Spleen (tissue), 11 donors: Measurements from ENCODE around the gene GNGT2. TPM values are rescaled to one million over a fixed set of nuclear protein-coding genes. Genes with fewer than 3 reads are reported as not detected.

Experiments
- DNase-seq: peaks from one replicate; pipeline ENCODE4 v3.0.0-alpha.2; 2020
- H3K27ac ChIP-seq, 8 donors: fragments of 200-600 bp; sonication (generic) in 7 of 8; 1 replicate in 4 of 8; 2 replicates in 4 of 8; pipeline versions ENCODE4 v1.5.0 to v1.8.0; 2016 to 2021; ENCODE audit warnings: inconsistent platforms in 4 of 8, mild to moderate bottlenecking in 4 of 8, moderate library complexity in 1 of 8
- H3K27me3 ChIP-seq, 7 donors: fragments of 200-600 bp; sonication (generic) in 6 of 7; replicated peaks in 1 of 7; 1 replicate in 4 of 7; 2 replicates in 3 of 7; pipeline versions ENCODE4 v1.5.0 to v1.8.0; 2016 to 2021; ENCODE audit warnings: inconsistent platforms in 3 of 7, mild to moderate bottlenecking in 1 of 7
- H3K36me3 ChIP-seq, 6 donors: fragments of 200-600 bp; sonication (generic) in 5 of 6; 1 replicate in 4 of 6; 2 replicates in 2 of 6; pipeline versions ENCODE4 v1.5.0 to v1.8.0; 2016 to 2021; ENCODE audit warnings: inconsistent platforms in 2 of 6
- H3K4me1 ChIP-seq, 6 donors: fragments of 200-600 bp; sonication (generic) in 5 of 6; 1 replicate in 3 of 6; 2 replicates in 3 of 6; pipeline versions ENCODE4 v1.5.0 to v1.8.0; 2016 to 2021; ENCODE audit warnings: inconsistent platforms in 3 of 6
- H3K4me3 ChIP-seq, 8 donors: fragments of 200-600 bp; sonication (generic) in 7 of 8; 1 replicate in 4 of 8; 2 replicates in 4 of 8; pipeline versions ENCODE4 v1.5.0 to v1.8.0; 2016 to 2021; ENCODE audit warnings: inconsistent platforms in 4 of 8, mild to moderate bottlenecking in 4 of 8, moderate library complexity in 2 of 8
- H3K9me3 ChIP-seq, 8 donors: fragments of 200-600 bp; sonication (generic) in 7 of 8; 1 replicate in 4 of 8; 2 replicates in 4 of 8; pipeline versions ENCODE4 v1.5.0 to v1.8.0; 2016 to 2021; ENCODE audit warnings: inconsistent platforms in 4 of 8
- POLR2A ChIP-seq, 3 donors: fragments of 450-650 bp; IDR thresholded peaks; one replicate each; pipeline ENCODE4 v1.5.1; 2017; ENCODE audit warnings: antibody characterized with exemption in 3 of 3, mild to moderate bottlenecking in 1 of 3
- POLR2AphosphoS5 ChIP-seq, 3 donors: sonication (generic); formaldehyde crosslinking; IDR thresholded peaks; one replicate each; pipeline ENCODE4 v1.5.1; 2017; ENCODE audit warnings: antibody characterized with exemption in 3 of 3
- WGBS, 5 donors: extraction: QIAGEN DNeasy Blood & Tissue Kit in 3 of 5; methylation state at CpG; one replicate each; pipeline versions ENCODE4 v1.1.5 to v1.1.7; 2013 to 2018; 5-methylcytosine and 5-hydroxymethylcytosine counted together
- intact Hi-C: fragments of 100-400 bp; cut with DNase I; formaldehyde crosslinking; loops from one replicate; pipeline ENCODE4 v1.15.0; 2023; ENCODE audit warnings: low total_unique reads
- polyA plus RNA-seq, 3 donors: library from polyadenylated mRNA; stranded (reverse); fragments of 200-250 nt; gene quantifications; one replicate each; pipeline ENCODE4 v1.2.1, GENCODE V29; 2013
- total RNA-seq, 7 donors: library from RNA; depleted of rRNA in 3 of 7; stranded (reverse); fragments of >200 nt in 3 of 7; fragmentation: NEBNext Ultra II Directional in 4 of 7; extraction: Animal tissue kit (Norgen Biotek cat#: 25700) in 4 of 7; gene quantifications; one replicate each; pipeline versions ENCODE4 v1.1.0 to v1.2.1, GENCODE V29; 2016 to 2021
- TF ChIP-seq, protein P1 (sequence below), 11 experiments: fragments of 200-600 bp in 7 of 11; fragments of 450-650 bp in 4 of 11; sonication (generic) in 4 of 11; IDR thresholded peaks in 8 of 11; conservative IDR thresholded peaks in 3 of 11; 1 replicate in 7 of 11; 2 replicates in 4 of 11; pipeline versions ENCODE4 v1.4.0 to v1.8.0; 2016 to 2021; ENCODE audit warnings: antibody characterized with exemption in 11 of 11, inconsistent platforms in 4 of 11, mild to moderate bottlenecking in 1 of 11
- donor health status: healthy with polysubstance abuse.
- donor health status: DM: no; HTN: no; CAD: no; lungs with moderate emphysema.
- donor health status: DM: no; HTN: no; CAD: no.
- donor health status: Bipolar disorder and iron deficiency.
- donor health status: healthy.
- donor health status: DM: no; HTN: no; CAD: no.
- donor health status: DM: yes; HTN: yes; CAD: no.

The GNGT2 gene
- total and polyA plus RNA-seq, 10 donors = 17.2 to 42.9 (median 22.6) TPM

- no peaks in the 10 kb centered on the region for H3K9me3 ChIP-seq
- H3K27me3 ChIP-seq = no peaks in the 10 kb centered on the region
- no peak for TF ChIP-seq POLR2AphosphoS5 (IDR thresholded peaks at IDR 0.05)
- TF ChIP-seq, protein P1, sequence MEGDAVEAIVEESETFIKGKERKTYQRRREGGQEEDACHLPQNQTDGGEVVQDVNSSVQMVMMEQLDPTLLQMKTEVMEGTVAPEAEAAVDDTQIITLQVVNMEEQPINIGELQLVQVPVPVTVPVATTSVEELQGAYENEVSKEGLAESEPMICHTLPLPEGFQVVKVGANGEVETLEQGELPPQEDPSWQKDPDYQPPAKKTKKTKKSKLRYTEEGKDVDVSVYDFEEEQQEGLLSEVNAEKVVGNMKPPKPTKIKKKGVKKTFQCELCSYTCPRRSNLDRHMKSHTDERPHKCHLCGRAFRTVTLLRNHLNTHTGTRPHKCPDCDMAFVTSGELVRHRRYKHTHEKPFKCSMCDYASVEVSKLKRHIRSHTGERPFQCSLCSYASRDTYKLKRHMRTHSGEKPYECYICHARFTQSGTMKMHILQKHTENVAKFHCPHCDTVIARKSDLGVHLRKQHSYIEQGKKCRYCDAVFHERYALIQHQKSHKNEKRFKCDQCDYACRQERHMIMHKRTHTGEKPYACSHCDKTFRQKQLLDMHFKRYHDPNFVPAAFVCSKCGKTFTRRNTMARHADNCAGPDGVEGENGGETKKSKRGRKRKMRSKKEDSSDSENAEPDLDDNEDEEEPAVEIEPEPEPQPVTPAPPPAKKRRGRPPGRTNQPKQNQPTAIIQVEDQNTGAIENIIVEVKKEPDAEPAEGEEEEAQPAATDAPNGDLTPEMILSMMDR (IDR thresholded peaks at IDR 0.05 in 8 of 11, conservative IDR thresholded peaks at IDR 0.05 in 3 of 11) = no peak
- TF ChIP-seq POLR2A (IDR thresholded peaks at IDR 0.05) = no peak
- H3K4me1 ChIP-seq = peaks cover 71 to 100% (median 99%) of the 10 kb centered on the region in 6 donors
- H3K27ac ChIP-seq = peak overlapping the region; percentile 42 to 94 (median 87)
- peak overlapping the region; percentile 18 to 88 (median 76) for H3K4me3 ChIP-seq
- intact Hi-C loops = no loop called here
- DNase-seq = no peak
- WGBS, 5 donors = 33 to 57% (median 48%) methylated on average over 4 to 5 of the region's 5 CpGs
- H3K36me3 ChIP-seq = peaks cover 0 to 43% (median 0%) of the 10 kb centered on the region in 6 donors
Observed at GRCh38 chr17:49213399-49213798, 3.0 kb upstream of the GNGT2 start.

GRCh38 chr17:49209061-49209571 is 1.3 kb downstream of the GNGT2 start:
- H3K4me3 ChIP-seq = peak overlapping the region in 5 of 8 donors; percentile 63 to 88 (median 77)

GRCh38 chr17:49204516-49204915 is 5.9 kb downstream of the GNGT2 start:
- H3K36me3 ChIP-seq = peaks cover 0 to 10% (median 0%) of the 10 kb centered on the region in 6 donors
- TF ChIP-seq POLR2A (IDR thresholded peaks at IDR 0.05) = no peak
- peak; percentile 6 for DNase-seq
- no peak overlapping the region for H3K4me3 ChIP-seq
- WGBS, 5 donors = 90 to 100% (median 96%) methylated on average over 2 of the region's 2 CpGs
- intact Hi-C loops = no loop called here
- no peak overlapping the region for H3K27ac ChIP-seq
- H3K9me3 ChIP-seq = no peaks in the 10 kb centered on the region
- peaks cover 9 to 37% (median 19%) of the 10 kb centered on the region in 6 donors for H3K4me1 ChIP-seq
- no peaks in the 10 kb centered on the region for H3K27me3 ChIP-seq

More at GRCh38 chr17:49209061-49209571, 1.3 kb downstream of the GNGT2 start:
- TF ChIP-seq POLR2A (IDR thresholded peaks at IDR 0.05) = no peak
- TF ChIP-seq, protein P1 (IDR thresholded peaks at IDR 0.05 in 8 of 11, conservative IDR thresholded peaks at IDR 0.05 in 3 of 11) = no peak
- no peak for TF ChIP-seq POLR2AphosphoS5 (IDR thresholded peaks at IDR 0.05)
- 71 to 78% (median 75%) methylated on average over 10 of the region's 10 CpGs for WGBS, 5 donors
- H3K9me3 ChIP-seq = no peaks in the 10 kb centered on the region
- DNase-seq = no peak
- intact Hi-C loops = no loop called here
- peak overlapping the region in 7 of 8 donors; percentile 80 to 94 (median 88) for H3K27ac ChIP-seq
- H3K36me3 ChIP-seq = peaks cover 0 to 22% (median 0%) of the 10 kb centered on the region in 6 donors
- peaks cover 29 to 73% (median 64%) of the 10 kb centered on the region in 6 donors for H3K4me1 ChIP-seq
- H3K27me3 ChIP-seq = no peaks in the 10 kb centered on the region

DNA sequence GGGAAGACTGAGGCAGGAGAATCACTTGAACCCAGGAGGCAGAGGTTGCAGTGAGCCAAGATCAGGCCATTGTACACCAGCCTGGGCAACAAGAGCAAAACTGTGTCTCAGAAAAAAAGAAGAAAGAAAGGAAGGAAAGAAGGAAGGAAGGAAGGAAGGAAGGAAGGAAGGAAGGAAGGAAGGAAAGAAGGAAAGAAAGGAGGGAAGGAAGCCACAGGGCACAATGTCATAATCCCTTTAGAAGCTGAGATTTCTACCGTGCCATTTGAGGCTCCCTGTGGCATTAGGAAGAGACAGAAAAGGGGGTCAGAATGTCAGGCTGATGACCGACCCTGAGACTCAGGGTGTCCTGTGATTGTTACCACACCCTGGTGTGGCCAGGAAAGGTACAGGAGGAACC is 6.6 kb downstream of the GNGT2 start:
- TF ChIP-seq, protein P1 (IDR thresholded peaks at IDR 0.05 in 8 of 11, conservative IDR thresholded peaks at IDR 0.05 in 3 of 11) = no peak
- no peak for TF ChIP-seq POLR2AphosphoS5 (IDR thresholded peaks at IDR 0.05)
- no peak for TF ChIP-seq POLR2A (IDR thresholded peaks at IDR 0.05)
- no peak for DNase-seq
- intact Hi-C loops = no loop called here
- Histone ChIP-seq H3K27me3 (no peaks in the 10 kb centered on the region), H3K27ac (no peak overlapping the region), H3K9me3 (no peaks in the 10 kb centered on the region), H3K4me3 (no peak overlapping the region), H3K36me3 (peaks cover 0 to 10% (median 0%) of the 10 kb centered on the region in 6 donors), H3K4me1 (peaks cover 2 to 30% (median 11%) of the 10 kb centered on the region in 6 donors)
- WGBS, 5 donors = 56 to 81% (median 65%) methylated on average over 2 of the region's 2 CpGs
